Measurements from ENCODE around the gene POLDIP2.

Gene POLDIP2

GRCh38 chr17:28357061-28357900, at the start of gene POLDIP2:
Gene POLDIP2, minus strand, starts transcription at chr17:28357527. Its CDS starts 79 bp downstream, at chr17:28357448.
- no peak for TF ChIP-seq CTCF (IDR thresholded peaks at IDR 0.05; ENCODE audit: low read length, missing control alignments)
- peak within 1 kb of the TSS; percentile 66 for H3K4me3 ChIP-seq (replicated peaks; ENCODE audit: low read depth, low read length)
- DNase-seq (ENCODE audit: low read depth) = peak; percentile 95

GRCh38 chr17:28406473-28406814, 49.1 kb upstream of the POLDIP2 start:
- no peak for TF ChIP-seq CTCF (IDR thresholded peaks at IDR 0.05; ENCODE audit: low read length, missing control alignments)
- H3K4me3 ChIP-seq (replicated peaks; ENCODE audit: low read depth, low read length) = peak overlapping the region; percentile 61
- DNase-seq (ENCODE audit: low read depth) = no peak

GRCh38 chr17:28405632-28406472, 48.5 kb upstream of the POLDIP2 start, which contains the start of gene SLC46A1:
Gene SLC46A1, minus strand, starts transcription at chr17:28406212. Its CDS starts 98 bp downstream, at chr17:28406114.
- H3K4me3 ChIP-seq (replicated peaks; ENCODE audit: low read depth, low read length) = peak within 1 kb of the TSS; percentile 61
- DNase-seq (ENCODE audit: low read depth) = peak; percentile 7
- no peak for TF ChIP-seq CTCF (IDR thresholded peaks at IDR 0.05; ENCODE audit: low read length, missing control alignments)

- H3K4me3 ChIP-seq (replicated peaks; ENCODE audit: low read depth, low read length) = peak overlapping the region; percentile 61
- no peak for TF ChIP-seq CTCF (IDR thresholded peaks at IDR 0.05; ENCODE audit: low read length, missing control alignments)
- DNase-seq (ENCODE audit: low read depth) = no peak
These were observed 47.7 kb upstream of the POLDIP2 start for GRCh38 chr17:28404812-28405570.

GRCh38 chr17:28404461-28404811, 47.1 kb upstream of the POLDIP2 start:
- H3K4me3 ChIP-seq (replicated peaks; ENCODE audit: low read depth, low read length) = no peak overlapping the region
- no peak for DNase-seq (ENCODE audit: low read depth)

More at GRCh38 chr17:28404461-28404811, 47.1 kb upstream of the POLDIP2 start:
- no peak for TF ChIP-seq CTCF (IDR thresholded peaks at IDR 0.05; ENCODE audit: low read length, missing control alignments)
